Osteoblast (primary cell): ENCODE data around the gene KRTAP9-3. TPM values are rescaled to one million over a fixed set of nuclear protein-coding genes. Genes with fewer than 3 reads are reported as not detected.
"Not testable (repeated sequence)": the region's sequence is repeated elsewhere in the genome, so short reads cannot be mapped to it uniquely, and the experiment has no call there.

Experiments used
- DNase-seq: peaks from one replicate; pipeline ENCODE4 v3.0.0; 2011; ENCODE audit warnings: low spot score, mixed read lengths; ENCODE audit not compliant: insufficient read length; ENCODE audit errors: missing footprints
- H2AFZ ChIP-seq: 2 replicates; pipeline ENCODE4 v1.6.0; 2011; ENCODE audit warnings: mild to moderate bottlenecking, low read length
- H3K27ac ChIP-seq: 2 replicates; pipeline ENCODE4 v1.5.1; 2011; ENCODE audit warnings: mild to moderate bottlenecking, low read depth, low read length, moderate library complexity
- H3K27me3 ChIP-seq: 2 replicates; pipeline ENCODE4 v1.6.0; 2012; ENCODE audit warnings: mild to moderate bottlenecking, control low read depth, inconsistent platforms, low read length, moderate library complexity; ENCODE audit not compliant: insufficient read depth
- H3K36me3 ChIP-seq: 2 replicates; pipeline ENCODE4 v1.5.1; 2011; ENCODE audit warnings: mild to moderate bottlenecking, low read length, control low read depth, moderate library complexity; ENCODE audit not compliant: insufficient read depth
- H3K4me1 ChIP-seq: 2 replicates; pipeline ENCODE4 v1.5.1; 2011; ENCODE audit warnings: mild to moderate bottlenecking, low read length, control low read depth, moderate library complexity; ENCODE audit not compliant: insufficient read depth
- H3K4me2 ChIP-seq: 2 replicates; pipeline ENCODE4 v1.6.0; 2011; ENCODE audit warnings: mild to moderate bottlenecking, low read length; ENCODE audit not compliant: insufficient read depth
- H3K4me3 ChIP-seq: fragments of 200-600 bp; sonication (generic); 3 replicates; pipeline ENCODE4 v1.5.1; 2012; ENCODE audit warnings: mild to moderate bottlenecking, low read length, inconsistent platforms; ENCODE audit not compliant: insufficient read depth
- H3K79me2 ChIP-seq: 2 replicates; pipeline ENCODE4 v1.6.0; 2012; ENCODE audit warnings: mild to moderate bottlenecking, low read length, control low read depth, inconsistent platforms; ENCODE audit not compliant: insufficient read depth
- H3K9me3 ChIP-seq: 2 replicates; pipeline ENCODE4 v1.5.1; 2011; ENCODE audit warnings: low read depth, low read length, control low read depth
- H4K20me1 ChIP-seq: 2 replicates; pipeline ENCODE4 v1.6.0; 2012; ENCODE audit warnings: mild to moderate bottlenecking, low read length, control low read depth; ENCODE audit not compliant: insufficient read depth
- CTCF ChIP-seq: IDR thresholded peaks from 2 replicates; pipeline ENCODE4 v1.5.1; 2011; ENCODE audit warnings: mild to moderate bottlenecking, low read depth, low read length, moderate library complexity; ENCODE audit errors: extremely low read depth
- total RNA-seq: library from RNA; depleted of rRNA; stranded (reverse); fragments of >200 nt; gene quantifications from 2 replicates; pipeline ENCODE4 v1.2.3, GENCODE V29; 2012

KRTAP9-3 gene
- total RNA-seq, 1 donor, result not detected

GRCh38 chr17:41230094-41230493, 2.2 kb upstream of the KRTAP9-3 start:
- Histone ChIP-seq H3K36me3 (no peaks in the 10 kb centered on the region), H2AFZ (no peak overlapping the region), H3K4me2 (no peak overlapping the region), H3K27ac (no peak overlapping the region), H3K9me3 (no peaks in the 10 kb centered on the region), H3K4me1 (no peaks in the 10 kb centered on the region), H4K20me1 (no peaks in the 10 kb centered on the region), H3K4me3 (no peak overlapping the region), H3K79me2 (no peaks in the 10 kb centered on the region), H3K27me3 (peaks cover 3% of the 10 kb centered on the region)
- no peak for DNase-seq
- TF ChIP-seq CTCF, result no peak

- H2AFZ ChIP-seq, result no peak overlapping the region
- no peaks in the 10 kb centered on the region for H3K79me2 ChIP-seq
- no peak overlapping the region for H3K4me3 ChIP-seq
- no peaks in the 10 kb centered on the region for H3K36me3 ChIP-seq
- H4K20me1 ChIP-seq, result no peaks in the 10 kb centered on the region
- H3K4me2 ChIP-seq, result no peak overlapping the region
- no peaks in the 10 kb centered on the region for H3K4me1 ChIP-seq
- no peak for TF ChIP-seq CTCF
- peaks cover 3% of the 10 kb centered on the region for H3K27me3 ChIP-seq
- DNase-seq, result no peak
- H3K9me3 ChIP-seq, result no peaks in the 10 kb centered on the region
- no peak overlapping the region for H3K27ac ChIP-seq
Measured at GRCh38 chr17:41231731-41232130, 518 bp upstream of the KRTAP9-3 start.

GRCh38 chr17:41237116-41237515, 4.9 kb downstream of the KRTAP9-3 start:
- not testable (repeated sequence) for DNase-seq, H3K79me2 ChIP-seq, H3K36me3 ChIP-seq, H3K27ac ChIP-seq, H4K20me1 ChIP-seq, H3K27me3 ChIP-seq, H3K9me3 ChIP-seq, H3K4me3 ChIP-seq, H3K4me1 ChIP-seq, H2AFZ ChIP-seq, H3K4me2 ChIP-seq

GRCh38 chr17:41237949-41238437, 5.7 kb downstream of the KRTAP9-3 start, which contains the start of gene KRTAP9-8:
Gene KRTAP9-8, plus strand, starts transcription at chr17:41237999. Its CDS starts 53 bp downstream, at chr17:41238052.
- H3K4me3 ChIP-seq, H3K79me2 ChIP-seq, H4K20me1 ChIP-seq, H2AFZ ChIP-seq, H3K27me3 ChIP-seq, DNase-seq, H3K36me3 ChIP-seq, H3K9me3 ChIP-seq, H3K4me2 ChIP-seq, H3K4me1 ChIP-seq, H3K27ac ChIP-seq: not testable (repeated sequence)

GRCh38 chr17:41246995-41247787, 14.9 kb downstream of the KRTAP9-3 start:
- H3K4me3 ChIP-seq, H3K27ac ChIP-seq, H3K9me3 ChIP-seq, H3K4me1 ChIP-seq, H2AFZ ChIP-seq, H3K36me3 ChIP-seq, H3K79me2 ChIP-seq, H3K27me3 ChIP-seq, DNase-seq, H4K20me1 ChIP-seq, H3K4me2 ChIP-seq: not testable (repeated sequence)

GRCh38 chr17:41249637-41250240, 17.5 kb downstream of the KRTAP9-3 start, which contains the start of gene KRTAP9-4:
Gene KRTAP9-4, plus strand, starts transcription at chr17:41249687. Its CDS starts 34 bp downstream, at chr17:41249721.
- H3K4me3 ChIP-seq, DNase-seq, H4K20me1 ChIP-seq, H3K36me3 ChIP-seq, H3K27me3 ChIP-seq, H2AFZ ChIP-seq, H3K9me3 ChIP-seq, H3K27ac ChIP-seq, H3K4me2 ChIP-seq, H3K79me2 ChIP-seq, H3K4me1 ChIP-seq: not testable (repeated sequence)
